ENCODE data around the gene STX18. TPM values are rescaled to one million over a fixed set of nuclear protein-coding genes. Genes with fewer than 3 reads are reported as not detected.

STX18 gene
- total RNA-seq, 1 experiment from 2014 or later, result 18.5 TPM

- no peaks in the 10 kb centered on the region for H3K79me2 ChIP-seq (ENCODE audit: insufficient read depth, low read length)
- BruUV-seq (replicated peaks), result no TSS peak
- no peak overlapping the region for H3K9ac ChIP-seq (ENCODE audit: low read length)
- RAD21 ChIA-PET (ENCODE audit: low non-redundant PET in 1 of 2, low total read pairs in 2 of 2, uncharacterized antibody in 2 of 2, unreplicated experiment in 2 of 2), result no interaction called here
- peaks cover 11 to 14% of the 10 kb centered on the region in 2 experiments for H3K4me1 ChIP-seq (ENCODE audit: control insufficient read depth in 1 of 2, insufficient read depth in 2 of 2, low read length in 2 of 2)
- intact Hi-C loops (cut with micrococcal nuclease), result no loop called here
- no peak overlapping the region for H3K4me3 ChIP-seq (replicated peaks in 1 of 2; ENCODE audit: low read depth in 1 of 2, low read length in 2 of 2)
- H3K27me3 ChIP-seq (ENCODE audit: insufficient read depth, low read length), result no peaks in the 10 kb centered on the region
- DNase-seq (ENCODE audit: low read depth, low spot score) (no peak), ATAC-seq (peak; percentile 14; the same call in 1 of the 2 replicates)
- no peak overlapping the region for H2AFZ ChIP-seq (ENCODE audit: low read depth, low read length, poor library complexity, severe bottlenecking)
- POLR2A ChIA-PET, result no interaction called here
- H3K4me2 ChIP-seq (ENCODE audit: low read length), result peak overlapping the region; percentile 66; the same call in 1 of the 2 replicates
- H3K9me3 ChIP-seq (ENCODE audit: control insufficient read depth in 1 of 2, insufficient read depth in 1 of 2, low read depth in 1 of 2, low read length in 2 of 2), result no peaks in the 10 kb centered on the region
- no peak for TF ChIP-seq SRF (IDR thresholded peaks at IDR 0.05; ENCODE audit: low read depth)
- no peak for TF ChIP-seq RAD21 (IDR thresholded peaks at IDR 0.05; ENCODE audit: low read depth)
- no peak for TF ChIP-seq POLR2AphosphoS5 (IDR thresholded peaks at IDR 0.05; ENCODE audit: low read depth, low read length)
- no peak for TF ChIP-seq SP1 (IDR thresholded peaks at IDR 0.05; ENCODE audit: low read depth)
- TF ChIP-seq TCF7L2 (IDR thresholded peaks at IDR 0.05; ENCODE audit: borderline replicate concordance, extremely low read depth, insufficient read depth, insufficient read length), result no peak
- no peak for TF ChIP-seq SIN3A (IDR thresholded peaks at IDR 0.05; ENCODE audit: low read depth)
- no peak for TF ChIP-seq CBX3 (IDR thresholded peaks at IDR 0.05; ENCODE audit: low read depth)
- no peak for TF ChIP-seq ZFX (IDR thresholded peaks at IDR 0.05)
- no peak for TF ChIP-seq EZH2phosphoT487 (IDR thresholded peaks at IDR 0.05; ENCODE audit: borderline replicate concordance)
- CTCF ChIA-PET, result no interaction called here
- no peaks in the 10 kb centered on the region for H4K20me1 ChIP-seq (ENCODE audit: insufficient read depth)
- no peak overlapping the region for H3K27ac ChIP-seq (ENCODE audit: low read depth, low read length)
- H3K9me2 ChIP-seq (ENCODE audit: insufficient read depth), result no peaks in the 10 kb centered on the region
- H3K36me3 ChIP-seq (ENCODE audit: control insufficient read depth in 1 of 2, insufficient read depth in 2 of 2, low read length in 2 of 2), result no peaks in the 10 kb centered on the region
Observed at GRCh38 chr4:4408132-4408523, 133.7 kb downstream of the STX18 start.

GRCh38 chr4:4407299-4408131, 134.3 kb downstream of the STX18 start:
- no peak for DNase-seq (ENCODE audit: low read depth, low spot score)
- Histone ChIP-seq H2AFZ (ENCODE audit: low read depth, low read length, poor library complexity, severe bottlenecking) (no peak overlapping the region), H3K9me3 (ENCODE audit: control insufficient read depth in 1 of 2, insufficient read depth in 1 of 2, low read depth in 1 of 2, low read length in 2 of 2) (no peaks in the 10 kb centered on the region), H3K4me3 (replicated peaks in 1 of 2; ENCODE audit: low read depth in 1 of 2, low read length in 2 of 2) (no peak overlapping the region), H3K36me3 (ENCODE audit: control insufficient read depth in 1 of 2, insufficient read depth in 2 of 2, low read length in 2 of 2) (no peaks in the 10 kb centered on the region), H3K9me2 (ENCODE audit: insufficient read depth) (no peaks in the 10 kb centered on the region), H3K4me2 (ENCODE audit: low read length) (no peak overlapping the region), H3K27me3 (ENCODE audit: insufficient read depth, low read length) (no peaks in the 10 kb centered on the region), H3K79me2 (ENCODE audit: insufficient read depth, low read length) (no peaks in the 10 kb centered on the region), H3K9ac (ENCODE audit: low read length) (no peak overlapping the region), H3K4me1 (ENCODE audit: control insufficient read depth in 1 of 2, insufficient read depth in 2 of 2, low read length in 2 of 2) (peaks cover 11 to 14% of the 10 kb centered on the region in 2 experiments), H3K27ac (ENCODE audit: low read depth, low read length) (no peak overlapping the region), H4K20me1 (ENCODE audit: insufficient read depth) (no peaks in the 10 kb centered on the region)
- RAD21 ChIA-PET (ENCODE audit: low non-redundant PET in 1 of 2, low total read pairs in 2 of 2, uncharacterized antibody in 2 of 2, unreplicated experiment in 2 of 2), result no interaction called here
- intact Hi-C loops (cut with micrococcal nuclease), result no loop called here
- no TSS peak for BruUV-seq (replicated peaks)
- POLR2A ChIA-PET, result no interaction called here
- ATAC-seq, result no peak
- CTCF ChIA-PET, result no interaction called here
- TF ChIP-seq ELF1 (IDR thresholded peaks at IDR 0.05; ENCODE audit: borderline replicate concordance, low read depth) (no peak), JUND (IDR thresholded peaks at IDR 0.05) (no peak), POLR2AphosphoS5 (IDR thresholded peaks at IDR 0.05; ENCODE audit: low read depth, low read length) (no peak), CTCF (IDR thresholded peaks at IDR 0.05 in 2 of 3, conservative IDR thresholded peaks at IDR 0.05 in 1 of 3; ENCODE audit: borderline replicate concordance in 1 of 3, insufficient read depth in 1 of 3, low read depth in 2 of 3, low read length in 2 of 3) (no peak), MAX (IDR thresholded peaks at IDR 0.05) (no peak), YY1 (IDR thresholded peaks at IDR 0.05; ENCODE audit: extremely low read depth, insufficient replicate concordance, low read depth, low read length) (no peak), ZBTB33 (IDR thresholded peaks at IDR 0.05; ENCODE audit: extremely low read depth, insufficient replicate concordance, low read length) (no peak), RAD21 (IDR thresholded peaks at IDR 0.05; ENCODE audit: low read depth) (no peak), TCF7L2 (IDR thresholded peaks at IDR 0.05; ENCODE audit: borderline replicate concordance, extremely low read depth, insufficient read depth, insufficient read length) (no peak), SRF (IDR thresholded peaks at IDR 0.05; ENCODE audit: low read depth) (no peak), ZFX (IDR thresholded peaks at IDR 0.05) (no peak)
